OCI-LY1 (cell line): ENCODE measurements around the gene JAKMIP2.

Experiments used
- EZH2 ChIP-seq: fragments of 200-600 bp; sonication (generic), shearing (Covaris generic); IDR thresholded peaks from 2 replicates; pipeline ENCODE4 v1.8.0; 2017; ENCODE audit warnings: borderline replicate concordance, mixed run types, mild to moderate bottlenecking, antibody characterized with exemption, low read length, moderate library complexity, mixed read lengths
- TF ChIP-seq, protein P1 (sequence below): fragments of 200-600 bp; sonication (generic), shearing (Covaris generic); IDR thresholded peaks from 2 replicates; pipeline ENCODE4 v1.5.1; 2017; ENCODE audit warnings: mild to moderate bottlenecking, antibody characterized with exemption, low read length, moderate library complexity, mixed read lengths

DNA sequence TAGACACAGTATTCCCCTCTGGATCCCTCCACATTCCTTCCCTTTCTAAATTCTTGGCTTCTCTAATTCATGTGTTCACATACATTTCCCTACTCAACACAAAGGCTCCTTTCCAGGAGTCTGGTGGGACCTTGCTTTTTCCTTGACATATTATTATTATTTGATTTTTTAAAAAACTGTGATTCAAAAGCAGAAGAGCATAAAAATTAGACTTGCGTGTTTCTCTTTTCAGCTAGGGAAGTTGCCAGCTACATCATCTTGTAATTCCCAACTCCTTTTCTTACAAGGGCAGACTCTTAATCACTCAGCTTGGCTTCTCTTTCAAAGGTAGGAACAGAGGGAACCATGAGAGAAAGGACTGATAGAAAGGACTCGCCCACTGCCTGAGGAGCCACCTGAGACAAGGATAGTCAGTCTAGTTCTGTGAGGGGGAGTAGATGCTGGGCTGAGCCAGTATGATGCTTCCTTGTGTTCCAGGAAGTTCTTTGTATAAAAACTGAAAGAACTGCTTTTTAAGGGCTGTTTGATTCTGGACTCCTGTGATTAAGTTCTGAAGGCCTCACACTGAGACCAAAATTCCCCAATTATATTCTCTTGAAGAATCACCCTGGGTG, 221.7 kb downstream of the JAKMIP2 start:
- TF ChIP-seq, protein P1, sequence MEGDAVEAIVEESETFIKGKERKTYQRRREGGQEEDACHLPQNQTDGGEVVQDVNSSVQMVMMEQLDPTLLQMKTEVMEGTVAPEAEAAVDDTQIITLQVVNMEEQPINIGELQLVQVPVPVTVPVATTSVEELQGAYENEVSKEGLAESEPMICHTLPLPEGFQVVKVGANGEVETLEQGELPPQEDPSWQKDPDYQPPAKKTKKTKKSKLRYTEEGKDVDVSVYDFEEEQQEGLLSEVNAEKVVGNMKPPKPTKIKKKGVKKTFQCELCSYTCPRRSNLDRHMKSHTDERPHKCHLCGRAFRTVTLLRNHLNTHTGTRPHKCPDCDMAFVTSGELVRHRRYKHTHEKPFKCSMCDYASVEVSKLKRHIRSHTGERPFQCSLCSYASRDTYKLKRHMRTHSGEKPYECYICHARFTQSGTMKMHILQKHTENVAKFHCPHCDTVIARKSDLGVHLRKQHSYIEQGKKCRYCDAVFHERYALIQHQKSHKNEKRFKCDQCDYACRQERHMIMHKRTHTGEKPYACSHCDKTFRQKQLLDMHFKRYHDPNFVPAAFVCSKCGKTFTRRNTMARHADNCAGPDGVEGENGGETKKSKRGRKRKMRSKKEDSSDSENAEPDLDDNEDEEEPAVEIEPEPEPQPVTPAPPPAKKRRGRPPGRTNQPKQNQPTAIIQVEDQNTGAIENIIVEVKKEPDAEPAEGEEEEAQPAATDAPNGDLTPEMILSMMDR, result no peak
- TF ChIP-seq EZH2, result no peak
